Kidney capillary endothelial cell (primary cell): ENCODE data around the gene ZNF337.

ENCODE experiments used
- DNase-seq: peaks from one replicate; pipeline ENCODE4 v3.0.0-alpha.2; 2018; ENCODE audit warnings: low spot score

Gene ZNF337

GRCh38 chr20:25629816-25630499 is 66.7 kb downstream of the ZNF337 start:
- DNase-seq, result no peak

DNA sequence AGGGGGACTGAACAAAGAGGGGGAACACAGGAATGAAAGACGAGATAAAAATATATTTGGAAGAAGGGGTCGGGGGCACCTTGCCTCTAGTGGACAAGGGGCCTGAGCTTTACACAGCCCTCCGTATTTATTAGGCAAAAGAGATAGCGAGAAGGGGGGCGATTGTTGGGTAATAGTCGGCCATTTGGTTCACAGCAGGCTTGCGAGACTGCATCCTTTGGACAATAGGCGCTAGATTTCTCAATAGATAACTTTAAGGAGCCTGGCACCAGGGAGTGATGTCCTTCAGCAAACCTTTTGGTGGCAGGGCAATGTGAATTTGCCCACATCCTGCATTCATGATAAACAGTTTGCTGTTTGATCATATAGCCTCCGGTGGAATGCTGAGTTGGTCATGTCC is 69.9 kb downstream of the ZNF337 start:
- no peak for DNase-seq

GRCh38 chr20:25624500-25624939 is 72.1 kb downstream of the ZNF337 start:
- peak; percentile 25 for DNase-seq
